ENCODE data around the gene CPA2.

The CPA2 gene

GRCh38 chr7:130281260-130281659 lies 14.6 kb downstream of the CPA2 start:
- DNase-seq, result no peak

- DNase-seq, result no peak
Measured at GRCh38 chr7:130286881-130287280, 20.2 kb downstream of the CPA2 start.

- no peak for DNase-seq
Measured at GRCh38 chr7:130288168-130288567, 21.5 kb downstream of the CPA2 start.

DNA sequence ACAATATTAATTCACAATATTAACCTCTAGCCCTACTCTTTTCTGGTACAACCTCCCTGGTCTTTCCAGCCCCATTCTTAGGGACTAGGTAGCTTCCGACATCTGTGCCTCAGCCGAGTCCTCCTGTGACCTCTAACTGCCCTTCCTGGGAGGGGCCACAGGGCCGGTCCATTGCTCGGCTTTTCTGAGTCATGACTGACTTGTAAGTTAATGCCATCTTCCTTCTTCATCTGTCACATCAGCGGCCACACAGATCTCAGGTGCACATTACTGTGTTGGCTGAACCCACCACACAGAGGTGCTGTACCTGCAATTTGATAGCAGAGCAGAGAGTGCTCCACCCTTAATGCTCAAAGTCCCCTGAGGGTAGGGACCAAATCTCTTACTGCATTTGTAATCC lies 22.2 kb downstream of the CPA2 start:
- no peak for DNase-seq

- DNase-seq, result no peak
Measured at GRCh38 chr7:130289478-130289877, 22.8 kb downstream of the CPA2 start.

- no peak for DNase-seq
Measured at GRCh38 chr7:130290745-130291144, 24.1 kb downstream of the CPA2 start.

- DNase-seq, result no peak
Measured at GRCh38 chr7:130292682-130293257, 26.1 kb downstream of the CPA2 start, which contains the start of gene CPA4. CPA4 (plus strand) TSS chr7:130293161; CDS start chr7:130293181, 20 bp downstream.

- DNase-seq, result no peak
Measured at GRCh38 chr7:130293521-130293920, 26.9 kb downstream of the CPA2 start.

GRCh38 chr7:130294314-130294713 lies 27.7 kb downstream of the CPA2 start:
- DNase-seq, result no peak

DNA sequence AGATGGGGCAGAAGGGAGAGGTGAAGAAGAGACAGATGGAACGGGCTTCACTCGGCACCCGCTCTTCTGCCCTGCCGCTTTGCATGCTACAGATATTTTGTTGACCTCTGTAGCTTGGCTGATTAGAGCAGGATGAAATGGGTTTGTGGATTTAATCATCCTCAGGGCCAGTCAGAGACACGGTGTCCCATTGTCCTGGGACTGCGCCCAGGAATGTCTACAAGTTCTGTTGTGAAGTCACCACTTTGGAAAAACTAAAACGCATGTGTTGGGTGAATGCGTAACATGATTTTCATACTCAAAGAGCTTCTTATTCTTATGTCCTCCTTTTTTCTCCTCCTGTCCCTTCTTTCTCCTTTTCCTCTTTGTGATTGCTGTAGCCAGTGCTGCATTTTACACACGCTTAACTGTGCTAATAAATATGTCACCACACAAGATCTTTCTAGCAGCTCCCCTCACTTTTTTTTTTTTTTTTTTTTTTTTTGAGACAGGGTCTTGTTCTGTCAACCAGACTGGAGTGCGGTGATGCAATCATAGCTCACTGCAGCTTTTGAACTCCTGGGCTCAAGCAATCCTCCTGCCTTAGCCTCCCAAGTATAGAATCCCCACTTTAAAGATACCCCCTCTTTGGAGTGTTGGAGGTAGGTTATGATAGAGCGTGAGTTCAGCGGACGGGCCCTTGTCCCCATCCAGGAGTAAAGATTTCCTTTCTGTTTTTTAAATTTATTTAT lies 29.7 kb downstream of the CPA2 start:
- no peak for DNase-seq

GRCh38 chr7:130297628-130298543 lies 31.2 kb downstream of the CPA2 start:
- no peak for DNase-seq

- no peak for DNase-seq
Measured at GRCh38 chr7:130298544-130299326, 32.1 kb downstream of the CPA2 start.

DNA sequence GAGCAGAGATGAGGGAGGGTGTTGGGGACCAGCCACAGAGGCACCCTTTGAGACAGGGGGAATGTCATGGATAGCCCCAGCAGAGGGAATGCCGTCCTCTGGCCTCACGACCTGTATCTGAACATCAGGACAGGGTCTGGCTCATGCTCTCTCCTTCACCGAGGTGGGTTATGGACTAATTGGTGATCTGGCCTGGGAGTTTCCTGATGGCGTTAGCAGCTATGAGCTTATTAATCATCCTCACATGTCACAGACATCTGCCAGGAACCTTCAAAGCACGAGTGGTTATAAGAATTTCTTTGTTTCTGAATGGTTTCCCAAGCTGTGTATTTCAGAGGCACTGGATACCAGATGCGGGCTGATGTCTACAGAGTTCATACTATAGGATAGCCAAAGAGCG lies 33.2 kb downstream of the CPA2 start:
- no peak for DNase-seq

DNA sequence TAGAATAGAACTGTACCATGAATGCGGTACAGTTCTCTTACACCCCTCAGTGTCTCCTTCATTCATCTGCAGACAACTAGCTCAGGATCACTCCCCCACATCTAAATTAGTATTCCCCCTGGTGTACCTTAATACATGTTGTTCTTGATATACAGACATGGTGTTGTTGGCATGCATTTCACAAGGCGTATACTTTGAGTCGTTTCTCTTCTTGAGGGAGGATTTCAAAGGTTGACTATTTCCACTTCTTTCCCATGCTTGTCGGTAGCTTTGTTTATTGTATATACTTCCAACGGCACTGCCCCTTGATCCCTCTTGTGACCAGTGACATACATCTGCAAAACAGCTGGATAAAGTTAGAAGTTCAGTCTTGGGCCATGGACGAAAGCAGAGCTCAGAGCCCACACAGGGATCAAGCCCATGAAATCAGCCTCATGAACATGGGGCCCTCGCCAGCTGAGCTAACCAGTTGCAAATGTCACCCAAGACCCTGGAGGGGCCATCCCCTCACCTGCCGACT lies 34.9 kb downstream of the CPA2 start:
- DNase-seq, result no peak

DNA sequence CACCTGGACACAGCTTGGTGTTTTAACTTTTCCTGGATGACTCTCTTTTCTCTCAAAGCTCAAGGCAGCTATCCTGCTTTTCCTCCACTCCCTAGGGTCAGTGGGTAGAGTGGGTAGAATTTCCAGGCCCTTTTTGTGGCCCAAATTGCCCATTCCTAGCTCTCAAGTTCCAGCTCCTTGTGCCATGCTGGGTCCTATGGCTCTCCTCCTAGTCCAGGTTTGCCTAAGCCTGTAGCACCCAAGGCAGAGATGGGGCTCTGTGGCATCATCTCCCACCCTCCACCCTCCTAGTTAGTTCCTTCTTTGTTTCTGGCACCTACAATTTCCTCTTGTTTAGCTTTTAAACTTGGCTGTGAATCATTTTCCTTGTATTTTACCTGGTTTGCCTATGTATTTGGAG lies 36.0 kb downstream of the CPA2 start:
- no peak for DNase-seq

- DNase-seq, result peak; percentile 56
Measured at GRCh38 chr7:130303127-130303526, 36.5 kb downstream of the CPA2 start.

DNA sequence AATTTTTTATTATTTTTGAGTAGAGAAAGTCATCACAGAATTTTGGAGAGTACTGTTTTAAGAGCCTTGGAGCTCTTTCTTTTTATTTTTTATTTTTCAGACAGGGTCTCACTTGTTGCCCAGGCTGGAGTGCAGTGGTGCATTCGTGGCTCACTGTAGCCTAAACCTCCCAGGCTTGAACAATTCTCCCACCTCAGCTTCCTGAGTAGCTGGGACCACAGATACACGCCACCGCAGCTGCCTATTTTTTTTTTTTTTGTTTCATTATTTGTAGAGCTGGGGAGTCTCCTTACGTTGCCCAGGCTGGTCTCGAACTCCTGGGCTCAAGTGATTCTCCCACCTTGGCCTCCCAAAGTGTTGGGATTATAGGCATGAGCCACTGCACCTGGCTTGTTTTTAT lies 36.9 kb downstream of the CPA2 start:
- no peak for DNase-seq

DNA sequence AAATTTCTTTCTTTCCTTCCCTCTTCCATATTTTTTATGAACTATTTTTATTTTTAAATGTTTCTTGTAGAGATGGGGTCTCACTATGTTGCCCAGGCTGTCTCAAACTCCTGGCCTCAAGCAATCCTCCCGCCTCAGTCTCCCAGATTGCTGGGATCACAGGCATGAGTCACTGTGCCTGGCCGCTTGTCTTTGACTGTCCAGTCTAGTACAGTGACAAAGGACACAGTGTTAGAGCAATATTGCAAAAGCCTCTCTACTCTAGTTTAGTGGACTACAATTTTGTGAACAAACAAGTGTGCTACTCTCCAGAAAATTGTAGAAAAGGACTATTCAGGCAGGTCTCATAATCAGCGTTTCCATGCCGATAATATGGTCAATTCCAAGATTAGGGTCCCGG lies 37.3 kb downstream of the CPA2 start:
- DNase-seq, result no peak

GRCh38 chr7:130304878-130305277 lies 38.2 kb downstream of the CPA2 start:
- DNase-seq, result no peak

GRCh38 chr7:130305433-130306042 lies 38.9 kb downstream of the CPA2 start:
- no peak for DNase-seq

GRCh38 chr7:130309986-130310385 lies 43.3 kb downstream of the CPA2 start:
- no peak for DNase-seq

DNA sequence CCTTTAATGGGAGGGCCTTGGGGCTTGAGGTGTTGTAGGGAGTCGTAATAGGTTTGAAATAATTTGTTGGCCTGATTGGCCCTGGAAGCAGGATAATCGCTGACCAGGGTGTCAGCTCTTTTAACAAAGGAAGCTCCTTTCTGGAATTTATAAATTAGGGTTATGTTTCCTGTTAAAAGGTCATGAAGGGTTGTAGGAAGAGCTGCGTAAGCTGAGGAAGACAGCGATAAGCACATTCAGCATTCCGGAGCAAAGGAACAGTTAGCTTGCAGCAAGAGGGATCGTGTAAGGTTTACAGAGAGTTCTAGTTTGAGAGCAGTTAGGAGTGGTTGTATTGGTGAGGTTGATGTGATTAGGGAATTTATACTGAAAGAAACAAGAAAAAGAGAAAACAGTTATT lies 47.6 kb downstream of the CPA2 start:
- DNase-seq, result no peak

Data from NCI-H146 (cell line).